K562 (cell line): ENCODE results near the gene CCDC9B. TPM values are rescaled to one million over a fixed set of nuclear protein-coding genes. Genes with fewer than 3 reads are reported as not detected.

Experiments used
- AFF4 ChIP-seq: sonication (generic); formaldehyde crosslinking; IDR thresholded peaks from 2 replicates; pipeline ENCODE4 v1.8.0; 2023; ENCODE audit warnings: mild to moderate bottlenecking, missing genetic modification reagents
- CBX5 ChIP-seq: IDR thresholded peaks from 2 replicates; pipeline ENCODE4 v1.6.1; 2014; ENCODE audit warnings: low read depth, borderline replicate concordance
- CC2D1A ChIP-seq: fragments of 450-650 bp; IDR thresholded peaks from 2 replicates; pipeline ENCODE4 v1.6.1; 2017; ENCODE audit warnings: mild to moderate bottlenecking
- CEBPG ChIP-seq, 3 experiments: fragments of 200-800 bp in 1 of 3; sonication (Bioruptor generic) in 1 of 3; sonication (generic) in 1 of 3; formaldehyde crosslinking in 1 of 3; IDR thresholded peaks in 2 of 3; conservative IDR thresholded peaks in 1 of 3; 2 replicates each; pipeline versions ENCODE4 v1.6.1 to v1.8.0; 2016 to 2022; ENCODE audit warnings: missing compliant biosample characterization in 2 of 3, missing genetic modification characterization in 2 of 3, mild to moderate bottlenecking in 1 of 3, missing genetic modification reagents in 1 of 3
- CREB5 ChIP-seq: fragments of 250-450 bp; sonication (Bioruptor Pico); IDR thresholded peaks from 2 replicates; pipeline ENCODE4 v1.5.0; 2020; ENCODE audit warnings: mild to moderate bottlenecking
- ETS1 ChIP-seq: conservative IDR thresholded peaks from 2 replicates; pipeline ENCODE4 v1.6.1; 2011; ENCODE audit warnings: low read depth, mild to moderate bottlenecking, low read length; ENCODE audit not compliant: control insufficient read depth
- ETV5 ChIP-seq: sonication (generic); formaldehyde crosslinking; IDR thresholded peaks from 2 replicates; pipeline ENCODE4 v1.4.0; 2020; ENCODE audit warnings: low read depth, mild to moderate bottlenecking, missing genetic modification reagents
- FOSL1 ChIP-seq: fragments of 200-800 bp; sonication (Bioruptor generic); conservative IDR thresholded peaks from 2 replicates; pipeline ENCODE4 v1.6.1; 2016; ENCODE audit warnings: missing genetic modification characterization, missing compliant biosample characterization
- GTF2B ChIP-seq: IDR thresholded peaks from 2 replicates; pipeline ENCODE4 v1.6.1; 2011; ENCODE audit not compliant: insufficient read length; ENCODE audit errors: extremely low read depth
- NFIX ChIP-seq: fragments of 250-450 bp; sonication (Bioruptor Pico); IDR thresholded peaks from 2 replicates; pipeline ENCODE4 v1.4.0; 2020; ENCODE audit warnings: low read depth, mild to moderate bottlenecking, moderate library complexity
- RBM39 ChIP-seq: fragments of 200-400 bp; formaldehyde crosslinking; optimal IDR thresholded peaks from 2 replicates; pipeline ENCODE3; 2018; ENCODE audit warnings: low read depth, low read length
- ZNF12 ChIP-seq: sonication (generic); formaldehyde crosslinking; IDR thresholded peaks from 2 replicates; pipeline ENCODE4 v1.4.0; 2020; ENCODE audit warnings: mild to moderate bottlenecking, missing genetic modification reagents
- ZNF23 ChIP-seq: fragments of 250-450 bp; sonication (Bioruptor Pico); IDR thresholded peaks from 2 replicates; pipeline ENCODE4 v1.4.0; 2020; ENCODE audit warnings: mild to moderate bottlenecking
- ZNF324 ChIP-seq: fragments of 250-450 bp; sonication (Bioruptor Pico); IDR thresholded peaks from 2 replicates; pipeline ENCODE4 v1.4.0; 2020; ENCODE audit warnings: mild to moderate bottlenecking
- ZNF668 ChIP-seq: fragments of 250-450 bp; sonication (Bioruptor Pico); IDR thresholded peaks from 2 replicates; pipeline ENCODE4 v1.8.0; 2022; ENCODE audit warnings: mild to moderate bottlenecking, inconsistent platforms
- ZSCAN32 ChIP-seq: fragments of 450-650 bp; formaldehyde crosslinking; IDR thresholded peaks from 2 replicates; pipeline ENCODE4 v1.4.0; 2020; ENCODE audit warnings: mild to moderate bottlenecking, moderate library complexity
- polyA plus RNA-seq, 8 experiments: library from polyadenylated mRNA; depleted of rRNA in 4 of 8; stranded (reverse) in 5 of 8; unstranded in 3 of 8; fragments of >200 nt; fragmentation: Nextera tagmentation in 2 of 8; fragmentation: Illumina TruSeq in 1 of 8; extraction: Ambion mirVana in 2 of 8; extraction: Trizol in 1 of 8; gene quantifications; 2 replicates each; pipeline versions ENCODE4 v1.2.1 to v1.2.3, GENCODE V29; 2011 to 2014; ENCODE audit warnings: inconsistent platforms in 1 of 8, missing spikeins in 1 of 8
- total RNA-seq, 7 experiments: library from RNA; depleted of rRNA in 6 of 7; stranded (reverse); fragments of >200 nt in 6 of 7; fragmentation: Illumina TruSeq in 2 of 7; extraction: Trizol in 2 of 7; gene quantifications; 2 replicates each; pipeline versions ENCODE4 v1.2.1 to v1.2.3, GENCODE V29; 2011 to 2021; ENCODE audit warnings: low replicate concordance in 1 of 7
- TF ChIP-seq, protein P1 (sequence below): fragments of 250-450 bp; sonication (Bioruptor Pico); IDR thresholded peaks from 2 replicates; pipeline ENCODE4 v1.8.0; 2021; ENCODE audit warnings: mild to moderate bottlenecking, moderate library complexity

CCDC9B gene
- total and polyA plus RNA-seq, 9 of the 15 experiments (the other 6 are each of a cell fraction or from before 2014, with no cell fraction given): 0.01 to 0.47 (median 0.15) TPM; not detected in 1

- TF ChIP-seq ZNF12 (CRISPR knock-in tag) (no peak), ZNF668 (no peak), CC2D1A (no peak), ZNF23 (CRISPR knock-in tag) (no peak), ZNF324 (CRISPR knock-in tag) (no peak), RBM39 (no peak), NFIX (CRISPR knock-in tag) (no peak), ETS1 (peak; percentile 62; the same call in 1 of the 2 replicates), ZSCAN32 (CRISPR knock-in tag) (no peak), CBX5 (no peak), CREB5 (no peak), FOSL1 (tag) (peak; percentile 33; the same call in 1 of the 2 replicates), CEBPG (CRISPR knock-in tag; IDR thresholded peaks at IDR 0.05) (no peak; the same call in 1 of the 2 replicates), CEBPG (tag; conservative IDR thresholded peaks at IDR 0.05 in 1 of 2, IDR thresholded peaks at IDR 0.05 in 1 of 2) (no peak), AFF4 (CRISPR knock-in tag) (peak; percentile 81; the same call in 1 of the 2 replicates), ETV5 (no peak; the same call in 1 of the 2 replicates), GTF2B (no peak)
- TF ChIP-seq, protein P1, sequence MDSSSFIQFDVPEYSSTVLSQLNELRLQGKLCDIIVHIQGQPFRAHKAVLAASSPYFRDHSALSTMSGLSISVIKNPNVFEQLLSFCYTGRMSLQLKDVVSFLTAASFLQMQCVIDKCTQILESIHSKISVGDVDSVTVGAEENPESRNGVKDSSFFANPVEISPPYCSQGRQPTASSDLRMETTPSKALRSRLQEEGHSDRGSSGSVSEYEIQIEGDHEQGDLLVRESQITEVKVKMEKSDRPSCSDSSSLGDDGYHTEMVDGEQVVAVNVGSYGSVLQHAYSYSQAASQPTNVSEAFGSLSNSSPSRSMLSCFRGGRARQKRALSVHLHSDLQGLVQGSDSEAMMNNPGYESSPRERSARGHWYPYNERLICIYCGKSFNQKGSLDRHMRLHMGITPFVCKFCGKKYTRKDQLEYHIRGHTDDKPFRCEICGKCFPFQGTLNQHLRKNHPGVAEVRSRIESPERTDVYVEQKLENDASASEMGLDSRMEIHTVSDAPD (CRISPR knock-in tag): no peak
Observed at GRCh38 chr15:40323239-40323952, 17.3 kb downstream of the CCDC9B start, which contains the start of gene INAFM2 (continued).
